Neuronal stem cell (in vitro differentiated cells): ENCODE results near the gene VCL.
A peak's percentile ranks its signal among the peaks of the same experiment; 100 is the strongest.

Source experiments
- DNase-seq: peaks from one replicate; pipeline ENCODE4 v3.0.0-alpha.2; 2013; ENCODE audit warnings: low spot score
- H2AFZ ChIP-seq: one replicate; pipeline ENCODE4 v1.6.1; 2013; ENCODE audit warnings: mild to moderate bottlenecking, low read length, inconsistent platforms
- H2AK5ac ChIP-seq: 2 replicates; pipeline ENCODE4 v1.6.1; 2013; ENCODE audit warnings: low read depth, mild to moderate bottlenecking, inconsistent platforms, low read length, moderate library complexity, mixed read lengths
- H2BK120ac ChIP-seq: 2 replicates; pipeline ENCODE4 v1.6.1; 2013; ENCODE audit warnings: low read depth, mild to moderate bottlenecking, inconsistent platforms, low read length, moderate library complexity, mixed read lengths
- H2BK12ac ChIP-seq: one replicate; pipeline ENCODE4 v1.6.1; 2013; ENCODE audit warnings: low read length, inconsistent platforms
- H2BK15ac ChIP-seq: 2 replicates; pipeline ENCODE4 v1.6.1; 2013; ENCODE audit warnings: mild to moderate bottlenecking, low read length, inconsistent platforms, mixed read lengths
- H2BK5ac ChIP-seq: one replicate; pipeline ENCODE4 v1.6.1; 2013; ENCODE audit warnings: inconsistent platforms, mild to moderate bottlenecking, low read length, moderate library complexity
- H3K14ac ChIP-seq: one replicate; pipeline ENCODE4 v1.6.1; 2013; ENCODE audit warnings: low read length, inconsistent platforms
- H3K18ac ChIP-seq: 2 replicates; pipeline ENCODE4 v1.6.1; 2013; ENCODE audit warnings: low read length, inconsistent platforms
- H3K23ac ChIP-seq: 2 replicates; pipeline ENCODE4 v1.6.1; 2013; ENCODE audit warnings: low read depth, mild to moderate bottlenecking, mixed read lengths, low read length, inconsistent platforms; ENCODE audit not compliant: poor library complexity
- H3K27ac ChIP-seq: replicated peaks from 3 replicates; pipeline ENCODE4 v1.5.1; 2013; ENCODE audit warnings: low read length, inconsistent platforms
- H3K27me3 ChIP-seq, 3 experiments: 2 replicates each; pipeline ENCODE4 v1.6.1; 2013; ENCODE audit warnings: low read length in 3 of 3, mild to moderate bottlenecking in 2 of 3, inconsistent platforms in 1 of 3, low read depth in 1 of 3, mixed read lengths in 1 of 3, moderate library complexity in 1 of 3; ENCODE audit not compliant: control insufficient read depth in 3 of 3, insufficient read depth in 3 of 3
- H3K36me3 ChIP-seq, 2 donors: replicated peaks in 1 of 2; 2 replicates each; pipeline ENCODE4 v1.6.1; 2013; ENCODE audit warnings: low read length in 2 of 2; ENCODE audit not compliant: control insufficient read depth in 2 of 2, insufficient read depth in 2 of 2
- H3K4ac ChIP-seq: 2 replicates; pipeline ENCODE4 v1.6.1; 2013; ENCODE audit warnings: inconsistent platforms, mild to moderate bottlenecking, low read length, moderate library complexity
- H3K4me1 ChIP-seq, 2 donors: 1 replicate in 1 of 2; 2 replicates in 1 of 2; pipeline ENCODE4 v1.6.1; 2013; ENCODE audit warnings: low read length in 2 of 2, low read depth in 1 of 2; ENCODE audit not compliant: control insufficient read depth in 2 of 2, insufficient read depth in 1 of 2
- H3K4me2 ChIP-seq: one replicate; pipeline ENCODE4 v1.6.1; 2013; ENCODE audit warnings: mild to moderate bottlenecking, low read length, inconsistent platforms; ENCODE audit not compliant: insufficient read depth, poor library complexity, severe bottlenecking
- H3K4me3 ChIP-seq, 2 donors: 2 replicates each; pipeline ENCODE4 v1.5.1; 2013; ENCODE audit warnings: low read length in 2 of 2, mild to moderate bottlenecking in 2 of 2, inconsistent platforms in 1 of 2, moderate library complexity in 1 of 2
- H3K79me1 ChIP-seq: one replicate; pipeline ENCODE4 v1.6.1; 2013; ENCODE audit warnings: low read depth, mild to moderate bottlenecking, inconsistent platforms, low read length, moderate library complexity
- H3K9ac ChIP-seq: one replicate; pipeline ENCODE4 v1.6.1; 2013; ENCODE audit warnings: mild to moderate bottlenecking, low read depth, low read length, inconsistent platforms; ENCODE audit not compliant: poor library complexity
- H3K9me3 ChIP-seq, 2 donors: replicated peaks in 1 of 2; 2 replicates each; pipeline versions ENCODE3 to v1.6.1; 2013; ENCODE audit warnings: low read length in 2 of 2, mild to moderate bottlenecking in 2 of 2, inconsistent platforms in 1 of 2, low read depth in 1 of 2, mixed read lengths in 1 of 2, moderate library complexity in 1 of 2; ENCODE audit not compliant: control insufficient read depth in 2 of 2, insufficient read depth in 1 of 2
- H4K8ac ChIP-seq: one replicate; pipeline ENCODE4 v1.6.1; 2013; ENCODE audit warnings: low read depth, mild to moderate bottlenecking, inconsistent platforms, low read length, moderate library complexity
- H4K91ac ChIP-seq: one replicate; pipeline ENCODE4 v1.6.1; 2013; ENCODE audit warnings: low read length, low read depth, mild to moderate bottlenecking, inconsistent platforms; ENCODE audit not compliant: poor library complexity
- WGBS, 2 donors: extraction: QIAGEN DNeasy Blood & Tissue Kit; methylation state at CpG; one replicate each; pipeline ENCODE4 v1.1.7; 2013; ENCODE audit warnings: missing lambda C conversion rate in 2 of 2, mixed read lengths in 1 of 2; ENCODE audit not compliant: insufficient read length in 2 of 2, insufficient replicate concordance in 1 of 2; ENCODE audit errors: extremely low coverage in 2 of 2; 5-methylcytosine and 5-hydroxymethylcytosine counted together

VCL gene

GRCh38 chr10:74034301-74034700 lies 36.4 kb downstream of the VCL start:
- H3K27me3 ChIP-seq, result no peaks in the 10 kb centered on the region
- H3K4me1 ChIP-seq, result peaks cover 7 to 19% of the 10 kb centered on the region in 2 donors
- no peaks in the 10 kb centered on the region for H3K9me3 ChIP-seq
- H3K4me3 ChIP-seq, result no peak overlapping the region
- H3K9ac ChIP-seq, result no peak overlapping the region
- H3K23ac ChIP-seq, result no peak overlapping the region
- H2BK5ac ChIP-seq, result no peak overlapping the region
- H3K4ac ChIP-seq, result no peak overlapping the region
- H2BK15ac ChIP-seq, result no peak overlapping the region
- H3K18ac ChIP-seq, result no peak overlapping the region
- no CpG with 5 or more reads among the region's 2 CpGs for WGBS, 2 donors
- no peak overlapping the region for H2BK120ac ChIP-seq
- H2AK5ac ChIP-seq, result no peak overlapping the region
- no peak for DNase-seq
- peak overlapping the region; percentile 2 for H3K27ac ChIP-seq
- H3K36me3 ChIP-seq, result peaks cover 1 to 43% of the 10 kb centered on the region in 2 donors
- H3K79me1 ChIP-seq, result no peaks in the 10 kb centered on the region
- no peak overlapping the region for H2BK12ac ChIP-seq
- H3K4me2 ChIP-seq, result no peak overlapping the region
- H2AFZ ChIP-seq, result no peak overlapping the region
- no peak overlapping the region for H4K91ac ChIP-seq
- no peak overlapping the region for H3K14ac ChIP-seq
- H4K8ac ChIP-seq, result no peak overlapping the region

GRCh38 chr10:74035303-74035702 lies 37.4 kb downstream of the VCL start:
- no peak for DNase-seq
- H3K27ac ChIP-seq, result no peak overlapping the region
- WGBS, 2 donors, result no CpG with 5 or more reads among the region's 1 CpG

GRCh38 chr10:74036474-74036873 lies 38.6 kb downstream of the VCL start:
- no peak overlapping the region for H4K8ac ChIP-seq
- H3K4me1 ChIP-seq, result peaks cover 8 to 19% of the 10 kb centered on the region in 2 donors
- no CpG with 5 or more reads among the region's 4 CpGs for WGBS, 2 donors
- H3K9ac ChIP-seq, result no peak overlapping the region
- no peak overlapping the region for H3K27ac ChIP-seq
- H3K4ac ChIP-seq, result no peak overlapping the region
- peaks cover 2% of the 10 kb centered on the region for H3K79me1 ChIP-seq
- no peak overlapping the region for H2BK5ac ChIP-seq
- no peak overlapping the region for H3K4me2 ChIP-seq
- H3K27me3 ChIP-seq, result no peaks in the 10 kb centered on the region
- no peak overlapping the region for H2BK120ac ChIP-seq
- H3K18ac ChIP-seq, result no peak overlapping the region
- no peak overlapping the region for H2BK12ac ChIP-seq
- H2BK15ac ChIP-seq, result no peak overlapping the region
- no peak overlapping the region for H3K4me3 ChIP-seq
- H3K14ac ChIP-seq, result no peak overlapping the region
- no peak overlapping the region for H4K91ac ChIP-seq
- H2AK5ac ChIP-seq, result no peak overlapping the region
- peaks cover 0 to 23% of the 10 kb centered on the region in 2 donors for H3K36me3 ChIP-seq
- H3K9me3 ChIP-seq, result no peaks in the 10 kb centered on the region
- DNase-seq, result no peak
- no peak overlapping the region for H2AFZ ChIP-seq
- no peak overlapping the region for H3K23ac ChIP-seq

More at GRCh38 chr10:74035303-74035702, 37.4 kb downstream of the VCL start:
- H2AK5ac ChIP-seq, result no peak overlapping the region
- no peak overlapping the region for H4K91ac ChIP-seq
- H2BK120ac ChIP-seq, result no peak overlapping the region
- no peaks in the 10 kb centered on the region for H3K79me1 ChIP-seq
- no peak overlapping the region for H3K4me2 ChIP-seq
- no peaks in the 10 kb centered on the region for H3K27me3 ChIP-seq
- no peak overlapping the region for H4K8ac ChIP-seq
- no peak overlapping the region for H2AFZ ChIP-seq
- H3K4ac ChIP-seq, result no peak overlapping the region
- peaks cover 0 to 33% of the 10 kb centered on the region in 2 donors for H3K36me3 ChIP-seq
- H2BK15ac ChIP-seq, result no peak overlapping the region
- no peak overlapping the region for H3K4me3 ChIP-seq
- no peaks in the 10 kb centered on the region for H3K9me3 ChIP-seq
- no peak overlapping the region for H2BK12ac ChIP-seq
- H3K18ac ChIP-seq, result no peak overlapping the region
- no peak overlapping the region for H3K14ac ChIP-seq
- H3K9ac ChIP-seq, result no peak overlapping the region
- no peak overlapping the region for H2BK5ac ChIP-seq
- peaks cover 8 to 19% of the 10 kb centered on the region in 2 donors for H3K4me1 ChIP-seq
- no peak overlapping the region for H3K23ac ChIP-seq

- Histone ChIP-seq H3K4me3 (no peak overlapping the region), H3K36me3 (peaks cover 5 to 46% of the 10 kb centered on the region in 2 donors)
- no peak for DNase-seq
Observed at GRCh38 chr10:74039561-74040145, 41.7 kb downstream of the VCL start.

More at GRCh38 chr10:74039561-74040145, 41.7 kb downstream of the VCL start:
- no peak overlapping the region for H3K18ac ChIP-seq
- no peak overlapping the region for H3K27ac ChIP-seq
- no peak overlapping the region for H4K91ac ChIP-seq
- no peak overlapping the region for H3K14ac ChIP-seq
- H3K4ac ChIP-seq, result no peak overlapping the region
- H3K23ac ChIP-seq, result no peak overlapping the region
- no peak overlapping the region for H2BK120ac ChIP-seq
- no peak overlapping the region for H4K8ac ChIP-seq
- peaks cover 0 to 7% of the 10 kb centered on the region in 2 donors for H3K9me3 ChIP-seq
- no peaks in the 10 kb centered on the region for H3K27me3 ChIP-seq
- H2AFZ ChIP-seq, result no peak overlapping the region
- H2BK15ac ChIP-seq, result no peak overlapping the region
- peaks cover 3 to 10% of the 10 kb centered on the region in 2 donors for H3K4me1 ChIP-seq
- no peak overlapping the region for H2BK12ac ChIP-seq
- H3K79me1 ChIP-seq, result peaks cover 2% of the 10 kb centered on the region
- no peak overlapping the region for H3K9ac ChIP-seq
- no peak overlapping the region for H2AK5ac ChIP-seq
- no peak overlapping the region for H2BK5ac ChIP-seq
- whole genome bisulfite sequencing, 2 donors, result no CpG with 5 or more reads among the region's 5 CpGs
- H3K4me2 ChIP-seq, result no peak overlapping the region
